SKM-1 treated with dmso at 0.1 percent for 144 hours (cell line): ENCODE data around the gene RAB3GAP2.
"Not testable (repeated sequence)": the region's sequence is repeated elsewhere in the genome, so short reads cannot be mapped to it uniquely, and the experiment has no call there.

Experiments used
- DNase-seq: peaks from one replicate; lab custom pipeline; 2025; ENCODE audit not compliant: unreplicated experiment; lab: John Stamatoyannopoulos, UW

Gene RAB3GAP2

GRCh38 chr1:220243947-220244346 lies 28.3 kb downstream of the RAB3GAP2 start:
- DNase-seq, result no peak

GRCh38 chr1:220241072-220241663 lies 31.1 kb downstream of the RAB3GAP2 start:
- DNase-seq, result no peak

- DNase-seq, result no peak
Observed at GRCh38 chr1:220239966-220240365, 32.3 kb downstream of the RAB3GAP2 start.

GRCh38 chr1:220239213-220239612 lies 33.0 kb downstream of the RAB3GAP2 start:
- DNase-seq, result no peak

- DNase-seq, result not testable (repeated sequence)
Observed at GRCh38 chr1:220236278-220236677, 36.0 kb downstream of the RAB3GAP2 start.

GRCh38 chr1:220235462-220235861 lies 36.8 kb downstream of the RAB3GAP2 start:
- no peak for DNase-seq

- DNase-seq, result no peak
Observed at GRCh38 chr1:220233927-220234326, 38.3 kb downstream of the RAB3GAP2 start.

- DNase-seq, result no peak
Observed at GRCh38 chr1:220229771-220230170, 42.5 kb downstream of the RAB3GAP2 start.

GRCh38 chr1:220227393-220227792 lies 44.9 kb downstream of the RAB3GAP2 start:
- no peak for DNase-seq

GRCh38 chr1:220226752-220227151 lies 45.5 kb downstream of the RAB3GAP2 start:
- no peak for DNase-seq

GRCh38 chr1:220225957-220226356 lies 46.3 kb downstream of the RAB3GAP2 start:
- no peak for DNase-seq

GRCh38 chr1:220224611-220225124 lies 47.6 kb downstream of the RAB3GAP2 start:
- no peak for DNase-seq

- DNase-seq, result no peak
Observed at GRCh38 chr1:220224033-220224432, 48.2 kb downstream of the RAB3GAP2 start.

GRCh38 chr1:220222939-220223338 lies 49.3 kb downstream of the RAB3GAP2 start:
- no peak for DNase-seq

- no peak for DNase-seq
Observed at GRCh38 chr1:220221670-220222069, 50.6 kb downstream of the RAB3GAP2 start.

- no peak for DNase-seq
Observed at GRCh38 chr1:220221269-220221668, 51.0 kb downstream of the RAB3GAP2 start.

- not testable (repeated sequence) for DNase-seq
Observed at GRCh38 chr1:220220699-220221040, 51.6 kb downstream of the RAB3GAP2 start.

GRCh38 chr1:220219865-220220698 lies 52.2 kb downstream of the RAB3GAP2 start:
- DNase-seq, result no peak

GRCh38 chr1:220219136-220219442 lies 53.2 kb downstream of the RAB3GAP2 start:
- no peak for DNase-seq

- not testable (repeated sequence) for DNase-seq
Observed at GRCh38 chr1:220218397-220219135, 53.7 kb downstream of the RAB3GAP2 start.

GRCh38 chr1:220217383-220217988 lies 54.8 kb downstream of the RAB3GAP2 start:
- peak; percentile 31 for DNase-seq
